Neutrophil (primary cell): ENCODE data around the gene NKTR.

Experiments used
- H3K27ac ChIP-seq: fragments of 200-600 bp; sonication (generic); 2 replicates; pipeline ENCODE4 v1.5.1; 2016; ENCODE audit warnings: mild to moderate bottlenecking, moderate library complexity
- H3K27me3 ChIP-seq: fragments of 200-600 bp; sonication (generic); 2 replicates; pipeline ENCODE4 v1.6.0; 2016; ENCODE audit warnings: mild to moderate bottlenecking
- H3K36me3 ChIP-seq: fragments of 200-600 bp; sonication (generic); 2 replicates; pipeline ENCODE4 v1.5.1; 2017
- H3K4me1 ChIP-seq, 2 experiments: fragments of 200-600 bp in 1 of 2; sonication (generic) in 1 of 2; 1 replicate in 1 of 2; 2 replicates in 1 of 2; pipeline versions ENCODE4 v1.5.1 to v1.6.1; 2013 to 2016; ENCODE audit warnings: low read depth in 1 of 2, low read length in 1 of 2, mild to moderate bottlenecking in 1 of 2, moderate library complexity in 1 of 2; ENCODE audit not compliant: control insufficient read depth in 1 of 2, insufficient read depth in 1 of 2
- H3K4me3 ChIP-seq, 2 experiments: fragments of 200-600 bp in 1 of 2; sonication (generic) in 1 of 2; 1 replicate in 1 of 2; 2 replicates in 1 of 2; pipeline ENCODE4 v1.5.1; 2013 to 2016; ENCODE audit warnings: low read depth in 1 of 2, low read length in 1 of 2, mild to moderate bottlenecking in 1 of 2, moderate library complexity in 1 of 2
- H3K9me3 ChIP-seq: fragments of 200-600 bp; sonication (generic); 2 replicates; pipeline ENCODE4 v1.5.1; 2016
- CTCF ChIP-seq: fragments of 200-600 bp; sonication (generic); IDR thresholded peaks from 2 replicates; pipeline ENCODE4 v1.5.1; 2016; ENCODE audit warnings: antibody characterized with exemption

NKTR gene

GRCh38 chr3:42581400-42581708 is 19.1 kb upstream of the NKTR start:
- peaks cover 17 to 21% of the 10 kb centered on the region in 2 experiments for H3K4me1 ChIP-seq
- peak overlapping the region; percentile 73 to 90 for H3K4me3 ChIP-seq
- TF ChIP-seq CTCF, result no peak
- H3K9me3 ChIP-seq, result no peaks in the 10 kb centered on the region
- H3K27me3 ChIP-seq, result no peaks in the 10 kb centered on the region
- H3K27ac ChIP-seq, result peak overlapping the region; percentile 84
- H3K36me3 ChIP-seq, result no peaks in the 10 kb centered on the region

GRCh38 chr3:42581709-42582473 is 18.6 kb upstream of the NKTR start, which contains the start of gene SEC22C:
SEC22C (minus strand) TSS chr3:42581967; CDS start chr3:42569046, 12,921 bp downstream.
- Histone ChIP-seq H3K27ac (peak within 1 kb of the TSS; percentile 84), H3K27me3 (no peaks in the 10 kb centered on the region), H3K4me1 (peaks cover 17 to 21% of the 10 kb centered on the region in 2 experiments), H3K36me3 (no peaks in the 10 kb centered on the region), H3K4me3 (peak within 1 kb of the TSS; percentile 73 to 90), H3K9me3 (no peaks in the 10 kb centered on the region)
- TF ChIP-seq CTCF, result peak; percentile 21

- H3K36me3 ChIP-seq, result no peaks in the 10 kb centered on the region
- peak overlapping the region; percentile 84 for H3K27ac ChIP-seq
- H3K27me3 ChIP-seq, result no peaks in the 10 kb centered on the region
- peak overlapping the region; percentile 73 to 90 for H3K4me3 ChIP-seq
- no peaks in the 10 kb centered on the region for H3K9me3 ChIP-seq
- peaks cover 17 to 21% of the 10 kb centered on the region in 2 experiments for H3K4me1 ChIP-seq
- TF ChIP-seq CTCF, result no peak
Measured at GRCh38 chr3:42582474-42583070, 17.9 kb upstream of the NKTR start.

- H3K4me3 ChIP-seq, result no peak overlapping the region
- no peak for TF ChIP-seq CTCF
- H3K27ac ChIP-seq, result no peak overlapping the region
- no peaks in the 10 kb centered on the region for H3K36me3 ChIP-seq
- no peaks in the 10 kb centered on the region for H3K27me3 ChIP-seq
- peaks cover 15 to 18% of the 10 kb centered on the region in 2 experiments for H3K4me1 ChIP-seq
- no peaks in the 10 kb centered on the region for H3K9me3 ChIP-seq
Measured at GRCh38 chr3:42588625-42589024, 11.9 kb upstream of the NKTR start.

- no peak for TF ChIP-seq CTCF
Measured at GRCh38 chr3:42589382-42590109, 10.9 kb upstream of the NKTR start.

More at GRCh38 chr3:42589382-42590109, 10.9 kb upstream of the NKTR start:
- peak overlapping the region; percentile 85 for H3K27ac ChIP-seq
- no peaks in the 10 kb centered on the region for H3K36me3 ChIP-seq
- no peaks in the 10 kb centered on the region for H3K9me3 ChIP-seq
- peak overlapping the region; percentile 68 to 90 for H3K4me3 ChIP-seq
- no peaks in the 10 kb centered on the region for H3K27me3 ChIP-seq
- peaks cover 15 to 18% of the 10 kb centered on the region in 2 experiments for H3K4me1 ChIP-seq
